ENCODE results near the gene LINC01488. TPM values are rescaled to one million over a fixed set of nuclear protein-coding genes. Genes with fewer than 3 reads are reported as not detected.

Gene LINC01488
- total RNA-seq = not detected

GRCh38 chr11:69481393-69481844, at the start of gene LINC01488:
TSS of gene LINC01488 (plus strand) at chr11:69481663.
- Mint-ChIP-seq H3K4me1 (no peaks in the 10 kb centered on the region), H3K36me3 (no peaks in the 10 kb centered on the region), H3K27me3 (no peaks in the 10 kb centered on the region), H3K4me3 (no peak within 1 kb of the TSS), H3K9me3 (ENCODE audit: low read depth) (no peaks in the 10 kb centered on the region), H3K27ac (no peak within 1 kb of the TSS)
- CTCF ChIA-PET = no interaction called here
- DNase-seq = no peak
- no peak for ATAC-seq

DNA sequence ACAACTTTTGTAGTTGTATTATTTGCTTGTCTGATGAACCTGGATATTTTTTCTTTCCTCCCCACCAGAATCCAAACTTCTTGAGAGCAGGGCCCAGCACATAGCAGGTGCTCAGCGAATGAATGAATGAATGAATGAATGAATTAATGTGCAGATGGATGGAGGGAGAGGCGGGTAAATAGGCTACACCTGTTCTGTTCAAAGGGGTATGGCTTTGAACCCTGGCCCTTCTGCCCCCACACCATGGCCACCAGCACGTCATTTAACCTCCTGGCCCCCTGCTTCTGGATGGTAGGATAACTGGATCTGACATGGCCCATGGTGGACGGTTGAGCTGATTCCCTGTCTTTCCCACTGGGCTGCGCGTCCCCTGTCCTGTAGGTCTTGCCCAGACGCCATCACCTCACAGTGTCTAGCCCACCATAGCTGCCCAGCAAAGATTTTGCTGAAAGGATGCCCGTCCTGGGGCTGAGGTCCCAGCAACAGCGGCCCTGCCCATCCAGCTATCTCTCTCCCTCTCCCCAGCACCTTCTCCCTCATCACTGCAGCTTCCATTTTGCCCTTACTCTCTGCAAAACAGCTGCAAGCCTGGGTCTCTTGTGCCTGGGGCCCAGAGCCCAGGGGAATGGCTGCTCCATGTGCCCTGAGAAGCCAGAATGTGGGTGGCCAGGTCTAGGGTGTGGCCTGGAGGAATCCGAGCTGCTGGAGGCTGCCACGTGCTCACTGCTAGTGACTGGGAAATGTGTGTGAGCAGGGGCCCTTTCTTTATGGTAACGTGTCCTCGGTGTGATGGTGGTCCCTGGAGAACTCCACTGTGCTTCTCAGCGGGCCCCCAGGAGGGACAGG, 49.3 kb upstream of the LINC01488 start:
- no peak overlapping the region for H3K4me3 Mint-ChIP-seq
- no peak for ATAC-seq
- CTCF ChIA-PET = no interaction called here
- no peak overlapping the region for H3K27ac Mint-ChIP-seq
- H3K9me3 Mint-ChIP-seq (ENCODE audit: low read depth) = no peaks in the 10 kb centered on the region
- peaks cover 26% of the 10 kb centered on the region for H3K27me3 Mint-ChIP-seq
- DNase-seq = no peak
- H3K4me1 Mint-ChIP-seq = no peaks in the 10 kb centered on the region
- no peaks in the 10 kb centered on the region for H3K36me3 Mint-ChIP-seq

DNA sequence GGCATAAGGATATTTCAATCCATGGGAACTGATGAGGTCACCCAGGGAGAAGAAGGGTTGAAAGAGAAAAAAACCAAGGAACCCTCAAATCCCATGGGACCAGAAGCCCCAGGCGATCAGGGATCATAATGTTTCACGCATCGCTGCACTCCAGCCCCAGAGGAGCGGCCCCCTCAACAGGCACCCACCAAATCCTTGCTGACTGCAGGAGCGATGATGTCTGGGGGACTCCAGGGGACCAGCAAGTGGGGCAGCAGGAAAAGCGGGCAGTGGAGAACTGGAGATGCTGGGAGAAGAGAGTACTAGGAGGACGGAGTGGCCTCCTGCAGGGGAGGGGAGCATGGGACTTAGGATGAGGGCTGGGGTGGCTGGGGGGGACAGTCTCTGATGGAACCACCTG, 47.7 kb upstream of the LINC01488 start:
- CTCF ChIA-PET = no interaction called here

GRCh38 chr11:69434471-69434931, 47.0 kb upstream of the LINC01488 start:
- CTCF ChIA-PET = no interaction called here
- H3K4me3 Mint-ChIP-seq = no peak overlapping the region
- H3K27ac Mint-ChIP-seq = no peak overlapping the region
- no peaks in the 10 kb centered on the region for H3K36me3 Mint-ChIP-seq
- no peak for ATAC-seq
- H3K4me1 Mint-ChIP-seq = no peaks in the 10 kb centered on the region
- DNase-seq = no peak
- H3K27me3 Mint-ChIP-seq = peaks cover 21% of the 10 kb centered on the region
- H3K9me3 Mint-ChIP-seq (ENCODE audit: low read depth) = no peaks in the 10 kb centered on the region

More for the DNA sequence above, 47.7 kb upstream of the LINC01488 start:
- no peaks in the 10 kb centered on the region for H3K9me3 Mint-ChIP-seq (ENCODE audit: low read depth)
- no peaks in the 10 kb centered on the region for H3K4me1 Mint-ChIP-seq
- H3K36me3 Mint-ChIP-seq = no peaks in the 10 kb centered on the region
- H3K27ac Mint-ChIP-seq = no peak overlapping the region
- no peak for DNase-seq
- ATAC-seq = no peak
- no peak overlapping the region for H3K4me3 Mint-ChIP-seq
- H3K27me3 Mint-ChIP-seq = peaks cover 24% of the 10 kb centered on the region

GRCh38 chr11:69435161-69435986, 46.1 kb upstream of the LINC01488 start:
- no peak overlapping the region for H3K4me3 Mint-ChIP-seq
- DNase-seq (no peak), ATAC-seq (no peak)
- H3K4me1 Mint-ChIP-seq = no peaks in the 10 kb centered on the region
- H3K27me3 Mint-ChIP-seq = peaks cover 21% of the 10 kb centered on the region
- no peaks in the 10 kb centered on the region for H3K9me3 Mint-ChIP-seq (ENCODE audit: low read depth)
- CTCF ChIA-PET = no interaction called here
- H3K36me3 Mint-ChIP-seq = no peaks in the 10 kb centered on the region
- H3K27ac Mint-ChIP-seq = no peak overlapping the region

DNA sequence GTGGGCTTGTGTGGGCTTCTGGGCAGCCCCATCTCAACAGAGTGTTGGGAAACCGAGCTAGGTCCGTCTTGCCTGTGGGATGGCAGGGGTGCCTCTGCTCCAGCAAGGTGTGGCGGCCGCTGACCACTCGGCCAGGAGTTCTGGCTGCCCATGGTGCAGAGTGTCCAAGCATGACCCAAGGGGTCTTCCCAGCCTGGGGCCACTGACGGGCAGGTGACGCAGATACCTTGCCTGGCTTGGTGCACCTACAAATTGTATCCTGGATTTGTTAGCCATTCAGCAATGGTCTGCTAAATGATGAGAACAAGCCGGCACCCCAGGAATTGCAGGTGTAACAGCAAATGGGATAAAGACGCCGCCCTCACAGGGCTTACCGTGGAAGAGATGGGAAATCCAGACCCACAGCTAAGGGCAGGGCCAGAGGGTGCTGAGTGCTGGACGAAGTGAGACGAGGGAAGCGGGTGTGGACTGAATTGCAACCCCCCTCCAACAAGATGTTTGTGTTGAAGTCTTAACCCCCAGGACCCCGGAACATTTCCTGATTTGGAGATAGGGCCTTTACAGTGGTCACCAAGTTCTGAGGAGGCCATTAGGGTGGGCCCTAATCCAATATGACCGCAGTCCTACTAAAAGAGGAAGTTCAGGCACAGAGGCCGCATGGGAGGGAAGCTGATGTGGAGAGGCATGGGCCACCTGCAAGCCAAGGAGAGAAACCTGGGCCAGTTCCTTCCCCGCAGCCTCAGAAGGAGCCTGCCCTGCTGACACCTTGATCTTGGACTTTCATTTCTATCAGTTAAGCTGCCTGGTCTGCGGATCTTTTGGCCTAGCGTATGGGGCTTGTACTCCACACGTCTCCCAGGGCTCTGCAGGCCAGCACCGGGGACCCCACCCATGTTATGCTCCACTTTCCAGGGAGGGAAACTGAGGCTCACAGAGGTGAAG, 45.2 kb upstream of the LINC01488 start:
- no peak for DNase-seq
- no peak overlapping the region for H3K4me3 Mint-ChIP-seq
- CTCF ChIA-PET = no interaction called here
- no peaks in the 10 kb centered on the region for H3K9me3 Mint-ChIP-seq (ENCODE audit: low read depth)
- no peaks in the 10 kb centered on the region for H3K36me3 Mint-ChIP-seq
- no peak for ATAC-seq
- H3K27ac Mint-ChIP-seq = no peak overlapping the region
- peaks cover 25% of the 10 kb centered on the region for H3K27me3 Mint-ChIP-seq
- no peaks in the 10 kb centered on the region for H3K4me1 Mint-ChIP-seq

DNA sequence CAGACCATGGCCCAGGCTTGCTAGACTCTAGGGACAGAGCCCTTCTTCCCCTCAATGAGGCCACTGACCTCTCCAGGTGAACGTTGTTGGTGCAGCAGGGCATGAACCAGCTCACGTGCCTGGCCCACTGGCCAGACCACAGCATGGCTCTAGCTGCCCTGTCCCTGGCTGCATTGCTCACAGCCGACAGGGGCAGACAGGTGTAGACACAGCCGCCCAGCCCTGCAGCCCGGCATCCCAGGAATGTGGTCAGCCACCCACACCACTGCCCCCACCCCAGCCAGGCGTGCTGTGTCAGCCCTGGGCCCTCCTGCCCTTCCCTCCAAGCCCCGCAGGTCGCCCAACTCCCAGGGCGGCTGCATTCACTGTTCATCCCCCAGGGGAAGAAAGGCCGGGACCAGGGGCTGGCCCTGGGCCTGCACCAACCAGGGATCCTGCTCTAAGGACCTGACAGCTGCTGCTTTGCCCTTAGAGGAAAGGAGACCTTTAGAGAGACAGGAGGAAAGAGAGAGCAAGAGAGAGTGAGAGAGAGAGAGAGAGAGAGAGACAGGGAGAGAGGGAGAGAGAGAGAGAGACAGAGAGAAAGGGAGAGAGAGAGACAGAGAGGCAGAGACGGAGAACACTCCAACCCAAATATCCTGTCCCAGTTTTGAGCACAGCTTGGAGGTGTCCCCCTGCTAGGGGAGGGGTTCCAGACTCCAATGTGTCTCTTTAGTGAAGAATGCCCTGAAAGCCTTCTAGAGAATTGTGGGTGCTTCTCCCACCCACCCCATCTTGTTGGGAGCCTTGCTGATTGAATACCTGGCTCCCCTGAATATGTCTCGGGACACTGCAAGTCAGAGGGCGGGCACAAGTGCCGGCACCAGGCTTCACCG, 44.2 kb upstream of the LINC01488 start:
- H3K36me3 Mint-ChIP-seq = no peaks in the 10 kb centered on the region
- DNase-seq = no peak
- H3K9me3 Mint-ChIP-seq (ENCODE audit: low read depth) = no peaks in the 10 kb centered on the region
- H3K4me1 Mint-ChIP-seq = no peaks in the 10 kb centered on the region
- H3K27ac Mint-ChIP-seq = no peak overlapping the region
- H3K4me3 Mint-ChIP-seq = no peak overlapping the region
- peaks cover 29% of the 10 kb centered on the region for H3K27me3 Mint-ChIP-seq
- CTCF ChIA-PET = no interaction called here
- ATAC-seq = no peak

DNA sequence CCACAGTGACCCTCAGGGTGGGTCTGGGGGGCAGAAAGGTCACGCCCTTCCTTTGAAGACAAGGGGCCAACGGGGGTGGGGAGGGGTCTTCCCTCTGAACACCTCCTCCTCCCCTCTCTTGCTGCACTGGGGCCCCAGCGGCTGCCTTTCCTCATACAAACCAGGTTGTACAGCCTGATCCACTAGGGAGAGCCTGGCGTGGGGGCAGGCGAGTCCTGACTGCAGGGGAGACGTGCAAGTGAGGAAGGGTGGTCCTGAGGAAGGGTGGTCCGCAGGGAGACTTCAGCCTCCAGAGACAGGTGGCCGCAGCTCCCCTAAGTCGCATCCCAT, 43.6 kb upstream of the LINC01488 start:
- Mint-ChIP-seq H3K27ac (no peak overlapping the region), H3K27me3 (peaks cover 34% of the 10 kb centered on the region), H3K9me3 (ENCODE audit: low read depth) (no peaks in the 10 kb centered on the region), H3K4me3 (no peak overlapping the region), H3K36me3 (no peaks in the 10 kb centered on the region), H3K4me1 (no peaks in the 10 kb centered on the region)
- CTCF ChIA-PET = no interaction called here
- no peak for ATAC-seq
- DNase-seq = no peak

DNA sequence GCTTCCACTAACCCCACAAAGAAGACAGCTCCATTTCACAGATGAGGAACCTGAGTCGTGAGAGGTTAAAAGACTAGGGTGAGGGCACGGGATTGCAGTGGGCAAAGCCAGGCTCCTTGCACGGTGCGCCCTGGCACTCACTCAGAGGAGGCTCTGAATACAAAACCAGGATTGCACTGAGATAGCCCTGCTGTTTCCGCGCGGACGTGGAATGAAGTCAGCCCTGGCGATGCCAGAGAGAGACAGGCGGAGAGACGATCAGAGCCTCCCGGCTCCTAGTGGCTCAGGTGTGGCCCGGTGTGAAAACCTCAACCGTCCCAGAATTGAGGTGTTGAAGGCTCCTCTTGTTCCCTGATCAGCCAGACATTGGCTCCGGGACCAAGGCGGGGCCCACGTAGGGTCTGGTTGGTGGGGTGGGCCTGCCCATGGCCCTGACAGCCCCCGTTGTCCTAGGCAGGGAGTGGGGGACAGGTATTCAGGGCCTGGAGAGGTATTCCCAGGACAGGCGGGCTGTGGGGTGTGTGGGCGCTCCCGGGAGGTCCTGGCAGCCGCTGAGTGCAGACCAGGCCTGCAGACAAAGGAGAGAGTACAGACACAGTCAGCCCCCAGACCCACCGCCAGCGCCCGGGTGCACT, 43.1 kb upstream of the LINC01488 start:
- no peaks in the 10 kb centered on the region for H3K4me1 Mint-ChIP-seq
- CTCF ChIA-PET = no interaction called here
- no peak overlapping the region for H3K4me3 Mint-ChIP-seq
- H3K27me3 Mint-ChIP-seq = peaks cover 32% of the 10 kb centered on the region
- no peaks in the 10 kb centered on the region for H3K9me3 Mint-ChIP-seq (ENCODE audit: low read depth)
- H3K27ac Mint-ChIP-seq = no peak overlapping the region
- ATAC-seq = no peak
- no peak for DNase-seq
- no peaks in the 10 kb centered on the region for H3K36me3 Mint-ChIP-seq

GRCh38 chr11:69439127-69439526, 42.3 kb upstream of the LINC01488 start:
- CTCF ChIA-PET = no interaction called here
- Mint-ChIP-seq H3K36me3 (no peaks in the 10 kb centered on the region), H3K4me3 (no peak overlapping the region), H3K9me3 (ENCODE audit: low read depth) (no peaks in the 10 kb centered on the region), H3K4me1 (peaks cover 4% of the 10 kb centered on the region), H3K27me3 (peaks cover 34% of the 10 kb centered on the region), H3K27ac (no peak overlapping the region)
- no peak for ATAC-seq
- no peak for DNase-seq

GRCh38 chr11:69439651-69440464, 41.6 kb upstream of the LINC01488 start:
- CTCF ChIA-PET = no interaction called here
- H3K27me3 Mint-ChIP-seq = peaks cover 34% of the 10 kb centered on the region

More at GRCh38 chr11:69439651-69440464, 41.6 kb upstream of the LINC01488 start:
- H3K27ac Mint-ChIP-seq = no peak overlapping the region
- H3K4me1 Mint-ChIP-seq = peaks cover 4% of the 10 kb centered on the region
- no peak for DNase-seq
- no peak for ATAC-seq
- no peaks in the 10 kb centered on the region for H3K9me3 Mint-ChIP-seq (ENCODE audit: low read depth)
- H3K36me3 Mint-ChIP-seq = no peaks in the 10 kb centered on the region
- H3K4me3 Mint-ChIP-seq = no peak overlapping the region

Measured in activated CD8-positive, alpha-beta memory T cell treated with anti-CD3 and anti-CD28 coated beads, Interleukin-2, amount 10 ng/mL, durations not matched to agents 7 days and 5 days (primary cell).